SK-N-SH treated with all-trans-retinoic acid at 6 μM for 48 hours (cell line): Measurements from ENCODE around the gene TMEM87B.
A peak's percentile ranks its signal among the peaks of the same experiment; 100 is the strongest.

Experiments used
- ATAC-seq: fragments of 200-7000 bp; cut with Tn5 transposase; 3 replicates; pipeline ENCODE4 v1.9.1; 2020; ENCODE audit warnings: mild to moderate bottlenecking, moderate library complexity
- ARNTL ChIP-seq: fragments of 450-650 bp; formaldehyde crosslinking; IDR thresholded peaks from 2 replicates; pipeline ENCODE4 v1.5.0; 2020; ENCODE audit warnings: low read depth, mild to moderate bottlenecking, moderate library complexity, borderline replicate concordance
- BACH2 ChIP-seq: fragments of 250-450 bp; sonication (Bioruptor Pico); IDR thresholded peaks from 2 replicates; pipeline ENCODE4 v1.9.0; 2021; ENCODE audit warnings: mild to moderate bottlenecking, borderline replicate concordance
- CSDC2 ChIP-seq: fragments of 250-450 bp; sonication (Bioruptor Pico); IDR thresholded peaks from 2 replicates; pipeline ENCODE4 v1.5.0; 2020; ENCODE audit warnings: mild to moderate bottlenecking, moderate library complexity
- ESRRG ChIP-seq: fragments of 250-450 bp; sonication (Bioruptor Pico); IDR thresholded peaks from 2 replicates; pipeline ENCODE4 v1.6.1; 2021; ENCODE audit warnings: mild to moderate bottlenecking
- GLIS3 ChIP-seq: fragments of 250-450 bp; sonication (Bioruptor Pico); IDR thresholded peaks from 2 replicates; pipeline ENCODE4 v1.5.0; 2020; ENCODE audit warnings: mild to moderate bottlenecking, moderate library complexity
- OSR1 ChIP-seq: fragments of 250-450 bp; sonication (Bioruptor Pico); IDR thresholded peaks from 2 replicates; pipeline ENCODE4 v1.8.0; 2022; ENCODE audit warnings: moderate library complexity, mild to moderate bottlenecking, inconsistent platforms
- PPARA ChIP-seq: fragments of 250-450 bp; sonication (Bioruptor Pico); IDR thresholded peaks from 2 replicates; pipeline ENCODE4 v1.5.0; 2020; ENCODE audit warnings: mild to moderate bottlenecking, borderline replicate concordance
- RARB ChIP-seq: fragments of 250-450 bp; sonication (Bioruptor Pico); IDR thresholded peaks from 2 replicates; pipeline ENCODE4 v1.8.0; 2021; ENCODE audit warnings: mild to moderate bottlenecking, moderate library complexity
- SNAI2 ChIP-seq: fragments of 250-450 bp; sonication (Bioruptor Pico); IDR thresholded peaks from 2 replicates; pipeline ENCODE4 v1.5.0; 2020; ENCODE audit warnings: mild to moderate bottlenecking, moderate library complexity
- TCF4 ChIP-seq: fragments of 250-450 bp; sonication (Bioruptor Pico); IDR thresholded peaks from 2 replicates; pipeline ENCODE4 v1.8.0; 2021; ENCODE audit warnings: mild to moderate bottlenecking, moderate library complexity, borderline replicate concordance
- TOX ChIP-seq: fragments of 250-450 bp; sonication (Bioruptor Pico); IDR thresholded peaks from 2 replicates; pipeline ENCODE4 v1.8.0; 2021; ENCODE audit warnings: mild to moderate bottlenecking, moderate library complexity, borderline replicate concordance
- ZC3H10 ChIP-seq: fragments of 250-450 bp; sonication (Bioruptor Pico); IDR thresholded peaks from 2 replicates; pipeline ENCODE4 v1.5.1; 2021; ENCODE audit warnings: mild to moderate bottlenecking, moderate library complexity
- ZFP3 ChIP-seq: fragments of 250-450 bp; sonication (Bioruptor Pico); IDR thresholded peaks from 2 replicates; pipeline ENCODE4 v1.5.0; 2020; ENCODE audit warnings: mild to moderate bottlenecking, moderate library complexity
- ZFP30 ChIP-seq: fragments of 450-650 bp; formaldehyde crosslinking; IDR thresholded peaks from 2 replicates; pipeline ENCODE4 v1.5.0; 2022; ENCODE audit warnings: mild to moderate bottlenecking, moderate library complexity
- ZNF565 ChIP-seq: fragments of 450-650 bp; formaldehyde crosslinking; conservative IDR thresholded peaks from 2 replicates; pipeline ENCODE4 v1.5.0; 2020; ENCODE audit warnings: low read depth, mild to moderate bottlenecking, moderate library complexity
- ZNF70 ChIP-seq: fragments of 450-650 bp; formaldehyde crosslinking; IDR thresholded peaks from 2 replicates; pipeline ENCODE4 v1.5.0; 2020; ENCODE audit warnings: mild to moderate bottlenecking, moderate library complexity
- ZNF8 ChIP-seq: fragments of 450-650 bp; formaldehyde crosslinking; IDR thresholded peaks from 2 replicates; pipeline ENCODE4 v1.5.0; 2020; ENCODE audit warnings: mild to moderate bottlenecking, moderate library complexity
- TF ChIP-seq, protein P1 (sequence below): fragments of 250-450 bp; sonication (Bioruptor Pico); IDR thresholded peaks from 2 replicates; pipeline ENCODE4 v1.5.1; 2020; ENCODE audit warnings: low read depth, mild to moderate bottlenecking, moderate library complexity
- TF ChIP-seq, protein P2 (sequence below): fragments of 250-450 bp; sonication (Bioruptor Pico); IDR thresholded peaks from 2 replicates; pipeline ENCODE4 v1.5.0; 2020; ENCODE audit warnings: mild to moderate bottlenecking, moderate library complexity
- TF ChIP-seq, protein P3 (sequence below): fragments of 250-450 bp; sonication (Bioruptor Pico); IDR thresholded peaks from 2 replicates; pipeline ENCODE4 v1.5.1; 2021; ENCODE audit warnings: mild to moderate bottlenecking, moderate library complexity
- TF ChIP-seq, protein P4 (sequence below): fragments of 250-450 bp; sonication (Bioruptor Pico); IDR thresholded peaks from 2 replicates; pipeline ENCODE4 v1.8.0; 2020; ENCODE audit warnings: mild to moderate bottlenecking, moderate library complexity, borderline replicate concordance
- TF ChIP-seq, protein P5 (sequence below): fragments of 250-450 bp; sonication (Bioruptor Pico); IDR thresholded peaks from 2 replicates; pipeline ENCODE4 v1.8.0; 2021; ENCODE audit warnings: low read depth, mild to moderate bottlenecking, moderate library complexity, borderline replicate concordance

TMEM87B gene

DNA sequence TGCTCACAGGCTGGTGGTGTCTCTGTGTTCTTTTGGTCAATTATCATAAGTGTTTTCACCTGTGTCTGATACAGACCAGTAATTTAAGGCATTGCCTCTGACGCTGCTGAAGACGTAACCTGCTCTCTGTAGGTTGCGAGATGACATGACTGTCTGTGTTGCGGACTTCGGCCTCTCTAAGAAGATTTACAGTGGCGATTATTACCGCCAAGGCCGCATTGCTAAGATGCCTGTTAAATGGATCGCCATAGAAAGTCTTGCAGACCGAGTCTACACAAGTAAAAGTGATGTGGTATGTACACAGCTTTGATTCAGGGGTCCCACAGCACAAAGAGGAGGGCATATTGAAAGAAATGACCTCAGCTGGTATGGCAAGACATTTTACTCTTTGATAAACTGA, 33.8 kb upstream of the TMEM87B start:
- no peak for ATAC-seq

DNA sequence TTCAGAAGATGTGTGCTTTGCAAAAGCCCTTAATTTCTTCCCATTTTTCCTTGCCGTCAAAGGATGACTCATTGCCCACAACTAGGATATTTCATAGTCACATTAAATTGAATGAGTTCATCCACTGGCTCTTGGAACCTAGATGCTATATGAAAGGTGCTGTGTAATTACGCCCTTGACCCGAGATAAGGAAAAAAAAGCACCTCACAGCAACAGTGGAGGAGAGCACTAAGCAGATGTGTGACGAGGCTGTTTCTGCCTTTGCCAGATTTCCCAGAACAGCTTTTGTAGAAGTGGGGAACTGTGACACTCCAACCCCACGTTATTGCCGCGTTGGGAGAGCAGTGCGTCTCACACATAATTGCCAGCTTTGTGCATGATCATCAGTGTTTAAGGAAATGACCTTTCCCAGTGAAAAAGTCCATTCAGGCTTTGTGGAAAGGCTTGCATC, 33.3 kb upstream of the TMEM87B start:
- peak; percentile 49; the same call in 2 of the 3 replicates for ATAC-seq
- TF ChIP-seq TCF4 = no peak
- no peak for TF ChIP-seq CSDC2 (CRISPR knock-in tag)
- TF ChIP-seq ZNF565 (CRISPR knock-in tag) = no peak
- no peak for TF ChIP-seq ESRRG (CRISPR knock-in tag)
- TF ChIP-seq OSR1 = no peak
- no peak for TF ChIP-seq RARB (CRISPR knock-in tag)
- TF ChIP-seq ZNF8 (CRISPR knock-in tag) = no peak
- TF ChIP-seq BACH2 (CRISPR knock-in tag) = no peak
- TF ChIP-seq PPARA (CRISPR knock-in tag) = no peak
- no peak for TF ChIP-seq ZNF70 (CRISPR knock-in tag)
- no peak for TF ChIP-seq GLIS3 (CRISPR knock-in tag)
- TF ChIP-seq, protein P1, sequence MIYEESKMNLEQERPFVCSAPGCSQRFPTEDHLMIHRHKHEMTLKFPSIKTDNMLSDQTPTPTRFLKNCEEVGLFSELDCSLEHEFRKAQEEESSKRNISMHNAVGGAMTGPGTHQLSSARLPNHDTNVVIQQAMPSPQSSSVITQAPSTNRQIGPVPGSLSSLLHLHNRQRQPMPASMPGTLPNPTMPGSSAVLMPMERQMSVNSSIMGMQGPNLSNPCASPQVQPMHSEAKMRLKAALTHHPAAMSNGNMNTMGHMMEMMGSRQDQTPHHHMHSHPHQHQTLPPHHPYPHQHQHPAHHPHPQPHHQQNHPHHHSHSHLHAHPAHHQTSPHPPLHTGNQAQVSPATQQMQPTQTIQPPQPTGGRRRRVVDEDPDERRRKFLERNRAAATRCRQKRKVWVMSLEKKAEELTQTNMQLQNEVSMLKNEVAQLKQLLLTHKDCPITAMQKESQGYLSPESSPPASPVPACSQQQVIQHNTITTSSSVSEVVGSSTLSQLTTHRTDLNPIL = no peak
- no peak for TF ChIP-seq ARNTL (CRISPR knock-in tag)
- TF ChIP-seq, protein P2, sequence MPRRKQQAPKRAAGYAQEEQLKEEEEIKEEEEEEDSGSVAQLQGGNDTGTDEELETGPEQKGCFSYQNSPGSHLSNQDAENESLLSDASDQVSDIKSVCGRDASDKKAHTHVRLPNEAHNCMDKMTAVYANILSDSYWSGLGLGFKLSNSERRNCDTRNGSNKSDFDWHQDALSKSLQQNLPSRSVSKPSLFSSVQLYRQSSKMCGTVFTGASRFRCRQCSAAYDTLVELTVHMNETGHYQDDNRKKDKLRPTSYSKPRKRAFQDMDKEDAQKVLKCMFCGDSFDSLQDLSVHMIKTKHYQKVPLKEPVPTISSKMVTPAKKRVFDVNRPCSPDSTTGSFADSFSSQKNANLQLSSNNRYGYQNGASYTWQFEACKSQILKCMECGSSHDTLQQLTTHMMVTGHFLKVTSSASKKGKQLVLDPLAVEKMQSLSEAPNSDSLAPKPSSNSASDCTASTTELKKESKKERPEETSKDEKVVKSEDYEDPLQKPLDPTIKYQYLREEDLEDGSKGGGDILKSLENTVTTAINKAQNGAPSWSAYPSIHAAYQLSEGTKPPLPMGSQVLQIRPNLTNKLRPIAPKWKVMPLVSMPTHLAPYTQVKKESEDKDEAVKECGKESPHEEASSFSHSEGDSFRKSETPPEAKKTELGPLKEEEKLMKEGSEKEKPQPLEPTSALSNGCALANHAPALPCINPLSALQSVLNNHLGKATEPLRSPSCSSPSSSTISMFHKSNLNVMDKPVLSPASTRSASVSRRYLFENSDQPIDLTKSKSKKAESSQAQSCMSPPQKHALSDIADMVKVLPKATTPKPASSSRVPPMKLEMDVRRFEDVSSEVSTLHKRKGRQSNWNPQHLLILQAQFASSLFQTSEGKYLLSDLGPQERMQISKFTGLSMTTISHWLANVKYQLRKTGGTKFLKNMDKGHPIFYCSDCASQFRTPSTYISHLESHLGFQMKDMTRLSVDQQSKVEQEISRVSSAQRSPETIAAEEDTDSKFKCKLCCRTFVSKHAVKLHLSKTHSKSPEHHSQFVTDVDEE (CRISPR knock-in tag) = no peak
- TF ChIP-seq TOX = no peak

More for the DNA sequence above, 33.8 kb upstream of the TMEM87B start:
- TF ChIP-seq PPARA (CRISPR knock-in tag) = no peak
- TF ChIP-seq CSDC2 (CRISPR knock-in tag) = no peak
- no peak for TF ChIP-seq TCF4
- no peak for TF ChIP-seq SNAI2
- TF ChIP-seq ZNF8 (CRISPR knock-in tag) = no peak
- no peak for TF ChIP-seq BACH2 (CRISPR knock-in tag)
- TF ChIP-seq ZFP3 = no peak
- no peak for TF ChIP-seq OSR1
- TF ChIP-seq TOX = no peak
- no peak for TF ChIP-seq ZNF565 (CRISPR knock-in tag)
- no peak for TF ChIP-seq ZC3H10
- TF ChIP-seq, protein P3, sequence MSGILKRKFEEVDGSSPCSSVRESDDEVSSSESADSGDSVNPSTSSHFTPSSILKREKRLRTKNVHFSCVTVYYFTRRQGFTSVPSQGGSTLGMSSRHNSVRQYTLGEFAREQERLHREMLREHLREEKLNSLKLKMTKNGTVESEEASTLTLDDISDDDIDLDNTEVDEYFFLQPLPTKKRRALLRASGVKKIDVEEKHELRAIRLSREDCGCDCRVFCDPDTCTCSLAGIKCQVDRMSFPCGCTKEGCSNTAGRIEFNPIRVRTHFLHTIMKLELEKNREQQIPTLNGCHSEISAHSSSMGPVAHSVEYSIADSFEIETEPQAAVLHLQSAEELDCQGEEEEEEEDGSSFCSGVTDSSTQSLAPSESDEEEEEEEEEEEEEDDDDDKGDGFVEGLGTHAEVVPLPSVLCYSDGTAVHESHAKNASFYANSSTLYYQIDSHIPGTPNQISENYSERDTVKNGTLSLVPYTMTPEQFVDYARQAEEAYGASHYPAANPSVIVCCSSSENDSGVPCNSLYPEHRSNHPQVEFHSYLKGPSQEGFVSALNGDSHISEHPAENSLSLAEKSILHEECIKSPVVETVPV (CRISPR knock-in tag) = no peak
- TF ChIP-seq ZNF70 (CRISPR knock-in tag) = no peak
- no peak for TF ChIP-seq ZFP30 (CRISPR knock-in tag)

DNA sequence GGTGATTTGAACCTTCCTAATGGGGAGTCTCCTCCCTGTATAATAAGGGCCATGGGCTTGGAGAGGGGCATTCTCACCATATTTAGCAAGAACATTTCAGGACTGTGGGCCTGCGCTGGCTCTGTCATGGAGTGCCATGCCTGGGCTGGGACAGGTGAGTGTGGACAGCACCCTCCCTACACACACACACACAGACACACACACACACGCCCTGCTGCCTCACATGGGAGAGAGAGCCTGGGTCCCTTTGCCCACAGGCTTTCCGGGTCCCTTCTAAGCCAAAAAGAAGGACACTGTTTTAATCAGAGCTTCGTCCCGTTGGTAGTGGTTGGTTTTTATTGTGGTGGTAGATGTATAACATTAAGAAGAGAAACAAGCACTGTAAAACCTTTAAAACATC, 31.4 kb upstream of the TMEM87B start:
- TF ChIP-seq RARB (CRISPR knock-in tag) = no peak
- no peak for TF ChIP-seq PPARA (CRISPR knock-in tag)
- TF ChIP-seq TCF4 = no peak
- TF ChIP-seq SNAI2 = no peak
- no peak for TF ChIP-seq OSR1
- ATAC-seq = no peak

DNA sequence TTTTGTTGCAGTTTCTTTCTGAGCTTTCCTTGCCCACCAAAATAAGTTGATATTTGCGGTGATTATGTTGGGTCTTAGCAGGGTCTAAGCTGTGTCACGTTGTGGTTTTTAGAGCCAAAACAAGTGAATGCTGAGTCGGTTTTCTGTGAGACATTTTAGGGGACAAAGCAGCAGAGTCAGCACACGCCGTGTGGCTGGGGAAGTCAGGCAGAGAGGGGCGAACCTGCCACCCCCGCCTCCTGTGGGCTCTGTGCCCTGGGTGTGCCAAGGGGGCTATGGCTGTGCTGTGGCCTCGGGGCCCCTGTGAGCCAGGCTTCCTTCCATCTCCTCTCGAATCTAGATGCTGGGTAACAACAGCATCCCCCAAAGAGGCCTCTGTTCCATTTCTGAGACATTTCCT, 30.8 kb upstream of the TMEM87B start:
- no peak for ATAC-seq
- TF ChIP-seq, protein P1 = no peak
- TF ChIP-seq BACH2 (CRISPR knock-in tag) (no peak), ZC3H10 (no peak)
- TF ChIP-seq, all 23 proteins: peak for 0

DNA sequence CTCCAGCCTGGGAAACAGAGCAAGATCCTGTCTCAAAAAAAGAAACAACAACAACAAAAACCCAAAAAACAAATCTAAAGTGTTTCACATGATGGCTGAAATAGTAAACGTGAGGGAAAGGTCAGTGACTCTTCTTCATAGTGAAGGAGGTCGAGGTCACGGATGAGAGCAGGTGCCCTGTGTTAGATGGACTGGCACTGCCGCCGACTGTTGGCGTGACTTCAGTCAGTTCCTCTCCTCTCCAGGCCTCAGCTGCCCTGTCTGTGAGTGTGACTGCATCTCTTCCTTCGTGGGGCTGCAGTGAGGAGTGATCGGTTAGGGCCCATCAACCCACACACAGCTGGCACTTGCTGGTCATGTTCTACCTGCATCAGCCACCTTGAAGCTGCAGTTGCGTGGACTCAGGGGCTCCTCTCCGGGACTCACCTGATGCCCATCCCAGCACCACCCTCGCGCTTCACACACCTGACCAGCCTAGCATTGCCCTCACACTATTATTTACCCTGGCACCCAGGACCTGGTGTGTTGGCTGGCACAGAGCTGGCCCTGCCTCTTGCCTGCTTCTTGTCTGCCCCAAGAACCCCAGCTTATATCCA, 30.1 kb upstream of the TMEM87B start:
- no peak for ATAC-seq
- TF ChIP-seq, protein P4, sequence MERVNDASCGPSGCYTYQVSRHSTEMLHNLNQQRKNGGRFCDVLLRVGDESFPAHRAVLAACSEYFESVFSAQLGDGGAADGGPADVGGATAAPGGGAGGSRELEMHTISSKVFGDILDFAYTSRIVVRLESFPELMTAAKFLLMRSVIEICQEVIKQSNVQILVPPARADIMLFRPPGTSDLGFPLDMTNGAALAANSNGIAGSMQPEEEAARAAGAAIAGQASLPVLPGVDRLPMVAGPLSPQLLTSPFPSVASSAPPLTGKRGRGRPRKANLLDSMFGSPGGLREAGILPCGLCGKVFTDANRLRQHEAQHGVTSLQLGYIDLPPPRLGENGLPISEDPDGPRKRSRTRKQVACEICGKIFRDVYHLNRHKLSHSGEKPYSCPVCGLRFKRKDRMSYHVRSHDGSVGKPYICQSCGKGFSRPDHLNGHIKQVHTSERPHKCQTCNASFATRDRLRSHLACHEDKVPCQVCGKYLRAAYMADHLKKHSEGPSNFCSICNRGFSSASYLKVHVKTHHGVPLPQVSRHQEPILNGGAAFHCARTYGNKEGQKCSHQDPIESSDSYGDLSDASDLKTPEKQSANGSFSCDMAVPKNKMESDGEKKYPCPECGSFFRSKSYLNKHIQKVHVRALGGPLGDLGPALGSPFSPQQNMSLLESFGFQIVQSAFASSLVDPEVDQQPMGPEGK (CRISPR knock-in tag) = no peak
- TF ChIP-seq, protein P5, sequence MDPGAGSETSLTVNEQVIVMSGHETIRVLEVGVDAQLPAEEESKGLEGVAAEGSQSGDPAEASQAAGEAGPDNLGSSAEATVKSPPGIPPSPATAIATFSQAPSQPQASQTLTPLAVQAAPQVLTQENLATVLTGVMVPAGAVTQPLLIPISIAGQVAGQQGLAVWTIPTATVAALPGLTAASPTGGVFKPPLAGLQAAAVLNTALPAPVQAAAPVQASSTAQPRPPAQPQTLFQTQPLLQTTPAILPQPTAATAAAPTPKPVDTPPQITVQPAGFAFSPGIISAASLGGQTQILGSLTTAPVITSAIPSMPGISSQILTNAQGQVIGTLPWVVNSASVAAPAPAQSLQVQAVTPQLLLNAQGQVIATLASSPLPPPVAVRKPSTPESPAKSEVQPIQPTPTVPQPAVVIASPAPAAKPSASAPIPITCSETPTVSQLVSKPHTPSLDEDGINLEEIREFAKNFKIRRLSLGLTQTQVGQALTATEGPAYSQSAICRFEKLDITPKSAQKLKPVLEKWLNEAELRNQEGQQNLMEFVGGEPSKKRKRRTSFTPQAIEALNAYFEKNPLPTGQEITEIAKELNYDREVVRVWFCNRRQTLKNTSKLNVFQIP (CRISPR knock-in tag) = no peak
